ENCODE results near the gene ARID3A. TPM values are rescaled to one million over a fixed set of nuclear protein-coding genes. Genes with fewer than 3 reads are reported as not detected.
"Not testable (repeated sequence)": the region's sequence is repeated elsewhere in the genome, so short reads cannot be mapped to it uniquely, and the experiment has no call there.

ARID3A gene
- total RNA-seq, 1 experiment from 2014 or later, result 5.6 TPM

- H2AFZ ChIP-seq (ENCODE audit: low read length), result no peak overlapping the region
- ATAC-seq (no peak), DNase-seq (no peak)
- POLR2A ChIA-PET (ENCODE audit: unreplicated experiment), result no interaction called here
- H3K27ac ChIP-seq (ENCODE audit: low read length), result no peak overlapping the region
- no peaks in the 10 kb centered on the region for H3K27me3 ChIP-seq (ENCODE audit: low read length)
- no peaks in the 10 kb centered on the region for H3F3A ChIP-seq (ENCODE audit: low read length, unreplicated experiment)
- no peak for TF ChIP-seq EZH2phosphoT487 (IDR thresholded peaks at IDR 0.05; ENCODE audit: borderline replicate concordance, low read length)
- TF ChIP-seq CTCF (conservative IDR thresholded peaks at IDR 0.05; ENCODE audit: low read depth, low read length), result no peak
- no peak for TF ChIP-seq EZH2 (IDR thresholded peaks at IDR 0.05; ENCODE audit: low read length, unreplicated experiment)
- no peaks in the 10 kb centered on the region for H3K9me2 ChIP-seq (replicated peaks; ENCODE audit: low read length)
- BruUV-seq (replicated peaks), result no TSS peak
- no peaks in the 10 kb centered on the region for H3K79me2 ChIP-seq (ENCODE audit: low read length)
- CTCF ChIA-PET, result interaction anchor here (0.6 kb wide), 1 partner anchor 186 kb away, joined by 7 read pairs; no protein-coding TSS in a partner anchor
- no peak overlapping the region for H3K4me2 ChIP-seq (ENCODE audit: low read length)
- peaks cover 15% of the 10 kb centered on the region for H3K4me1 ChIP-seq (ENCODE audit: insufficient read depth, low read length)
- H3K4me3 ChIP-seq (ENCODE audit: low read length), result no peak overlapping the region
- H3K36me3 ChIP-seq (ENCODE audit: low read depth, low read length), result no peaks in the 10 kb centered on the region
- no peaks in the 10 kb centered on the region for H4K20me1 ChIP-seq (ENCODE audit: low read length)
- no peaks in the 10 kb centered on the region for H3K9me3 ChIP-seq (ENCODE audit: low read length)
- H3K9ac ChIP-seq (ENCODE audit: low read length), result no peak overlapping the region
- intact Hi-C loops (cut with micrococcal nuclease), result no loop called here
Measured at GRCh38 chr19:955803-956765, 30.2 kb downstream of the ARID3A start.

GRCh38 chr19:956766-957440 lies 31.1 kb downstream of the ARID3A start:
- no peak overlapping the region for H3K27ac ChIP-seq (ENCODE audit: low read length)
- no peak overlapping the region for H3K4me3 ChIP-seq (ENCODE audit: low read length)
- no peak overlapping the region for H3K9ac ChIP-seq (ENCODE audit: low read length)
- intact Hi-C loops (cut with micrococcal nuclease), result no loop called here
- no peaks in the 10 kb centered on the region for H3K27me3 ChIP-seq (ENCODE audit: low read length)
- no peaks in the 10 kb centered on the region for H3K9me2 ChIP-seq (replicated peaks; ENCODE audit: low read length)
- H3K79me2 ChIP-seq (ENCODE audit: low read length), result no peaks in the 10 kb centered on the region
- H3K4me2 ChIP-seq (ENCODE audit: low read length), result no peak overlapping the region
- BruUV-seq (replicated peaks), result no TSS peak
- ATAC-seq (no peak), DNase-seq (no peak)
- no peaks in the 10 kb centered on the region for H3K9me3 ChIP-seq (ENCODE audit: low read length)
- H3K4me1 ChIP-seq (ENCODE audit: insufficient read depth, low read length), result peaks cover 16% of the 10 kb centered on the region
- H4K20me1 ChIP-seq (ENCODE audit: low read length), result no peaks in the 10 kb centered on the region
- CTCF ChIA-PET, result interaction anchor here (0.6 kb wide), 1 partner anchor 187 kb away, joined by 7 read pairs; no protein-coding TSS in a partner anchor
- POLR2A ChIA-PET (ENCODE audit: unreplicated experiment), result no interaction called here
- H3F3A ChIP-seq (ENCODE audit: low read length, unreplicated experiment), result no peaks in the 10 kb centered on the region
- TF ChIP-seq EZH2phosphoT487 (IDR thresholded peaks at IDR 0.05; ENCODE audit: borderline replicate concordance, low read length) (no peak), EZH2 (IDR thresholded peaks at IDR 0.05; ENCODE audit: low read length, unreplicated experiment) (no peak), CTCF (conservative IDR thresholded peaks at IDR 0.05; ENCODE audit: low read depth, low read length) (no peak)
- no peaks in the 10 kb centered on the region for H3K36me3 ChIP-seq (ENCODE audit: low read depth, low read length)
- H2AFZ ChIP-seq (ENCODE audit: low read length), result no peak overlapping the region

GRCh38 chr19:957578-957977 lies 31.7 kb downstream of the ARID3A start:
- peaks cover 20% of the 10 kb centered on the region for H3K4me1 ChIP-seq (ENCODE audit: insufficient read depth, low read length)
- H3K4me3 ChIP-seq (ENCODE audit: low read length); H4K20me1 ChIP-seq (ENCODE audit: low read length); H3K4me2 ChIP-seq (ENCODE audit: low read length); ATAC-seq; H3K27ac ChIP-seq (ENCODE audit: low read length); DNase-seq; H3K9ac ChIP-seq (ENCODE audit: low read length); intact Hi-C loops (cut with micrococcal nuclease); H3F3A ChIP-seq (ENCODE audit: low read length, unreplicated experiment); H2AFZ ChIP-seq (ENCODE audit: low read length); H3K36me3 ChIP-seq (ENCODE audit: low read depth, low read length); H3K9me3 ChIP-seq (ENCODE audit: low read length); H3K27me3 ChIP-seq (ENCODE audit: low read length); POLR2A ChIA-PET (ENCODE audit: unreplicated experiment); BruUV-seq (replicated peaks); CTCF ChIA-PET; H3K79me2 ChIP-seq (ENCODE audit: low read length); H3K9me2 ChIP-seq (replicated peaks; ENCODE audit: low read length): not testable (repeated sequence)
